MCF 10A (cell line): ENCODE data around the gene HNMT. TPM values are rescaled to one million over a fixed set of nuclear protein-coding genes. Genes with fewer than 3 reads are reported as not detected.

Source experiments
- BruUV-seq: library from RNA; stranded (reverse); fragments of 400-500 nt; replicated peaks from 2 replicates; lab custom pipeline; 2021; lab: Mats Ljungman, UMichigan
- CTCF ChIA-PET: fragments of 300-600 bp; sonication (Branson Sonifier 250); formaldehyde crosslinking; extraction: SDS; loops from one replicate; lab custom pipeline; 2021; ENCODE audit warnings: antibody characterized with exemption, inconsistent platforms; lab: Yijun Ruan, JAX
- POLR2A ChIA-PET: fragments of 300-600, 350-650 bp; sonication (Branson Sonifier 250); formaldehyde crosslinking; extraction: SDS; loops from one replicate; lab custom pipeline; 2020; ENCODE audit warnings: antibody characterized with exemption, inconsistent platforms; lab: Yijun Ruan, JAX
- DNase-seq: peaks from one replicate; pipeline ENCODE4 v3.0.0-alpha.2; 2018; ENCODE audit not compliant: unreplicated experiment
- H3K27ac Mint-ChIP-seq: one replicate; pipeline ENCODE4 v1.8.0; 2022; ENCODE audit warnings: mild to moderate bottlenecking, low read depth, mixed read lengths; ENCODE audit not compliant: unreplicated experiment
- H3K27me3 Mint-ChIP-seq: one replicate; pipeline ENCODE4 v1.8.0; 2022; ENCODE audit warnings: mixed read lengths; ENCODE audit not compliant: insufficient read depth, unreplicated experiment
- H3K36me3 Mint-ChIP-seq: one replicate; pipeline ENCODE4 v1.8.0; 2022; ENCODE audit warnings: mild to moderate bottlenecking, moderate library complexity, mixed read lengths; ENCODE audit not compliant: insufficient read depth, unreplicated experiment
- H3K4me1 Mint-ChIP-seq: one replicate; pipeline ENCODE4 v1.8.0; 2022; ENCODE audit warnings: mixed read lengths; ENCODE audit not compliant: insufficient read depth, unreplicated experiment
- H3K4me3 Mint-ChIP-seq: one replicate; pipeline ENCODE4 v1.8.0; 2022; ENCODE audit warnings: mild to moderate bottlenecking, moderate library complexity, mixed read lengths; ENCODE audit not compliant: unreplicated experiment
- H3K9me3 Mint-ChIP-seq: one replicate; pipeline ENCODE4 v1.8.0; 2022; ENCODE audit warnings: mixed read lengths; ENCODE audit not compliant: unreplicated experiment
- intact Hi-C: fragments of 100-400 bp; cut with micrococcal nuclease; formaldehyde crosslinking; loops from 2 replicates; pipeline ENCODE4 v1.14.1; 2022
- total RNA-seq: library from RNA; stranded (reverse); gene quantifications from 2 replicates; pipeline ENCODE4 v1.2.3, GENCODE V29; 2022
- TF ChIP-seq, protein P1 (sequence below): fragments of 200-600 bp; IDR thresholded peaks from one replicate; pipeline ENCODE4 v1.8.0; 2022; ENCODE audit warnings: antibody characterized with exemption, mild to moderate bottlenecking; ENCODE audit not compliant: unreplicated experiment

Gene HNMT
- total RNA-seq, 1 experiment from 2014 or later: 0.28 TPM

DNA sequence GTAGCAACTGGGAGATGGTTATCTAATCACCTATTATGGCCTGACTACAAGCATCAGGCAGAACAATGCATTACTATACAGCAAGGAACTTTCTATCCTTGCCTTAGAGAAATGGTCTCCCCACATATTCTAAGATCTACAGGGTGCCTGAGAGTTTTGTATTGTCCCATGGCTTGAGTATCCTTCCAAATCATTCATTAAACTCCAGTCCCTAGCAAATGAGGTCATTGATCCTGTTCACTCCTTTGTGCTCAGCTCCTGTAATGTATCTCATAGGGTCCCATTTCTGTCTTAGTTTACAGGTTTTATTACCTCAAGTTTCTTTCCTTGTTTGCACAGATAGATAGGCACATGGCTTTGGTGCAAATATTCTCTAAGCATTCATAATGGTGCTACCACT, 9.0 kb downstream of the HNMT start:
- Mint-ChIP-seq H3K27ac (no peak overlapping the region), H3K9me3 (no peaks in the 10 kb centered on the region), H3K4me1 (peaks cover 16% of the 10 kb centered on the region), H3K27me3 (no peaks in the 10 kb centered on the region), H3K4me3 (no peak overlapping the region), H3K36me3 (no peaks in the 10 kb centered on the region)
- no peak for DNase-seq
- TF ChIP-seq, protein P1, sequence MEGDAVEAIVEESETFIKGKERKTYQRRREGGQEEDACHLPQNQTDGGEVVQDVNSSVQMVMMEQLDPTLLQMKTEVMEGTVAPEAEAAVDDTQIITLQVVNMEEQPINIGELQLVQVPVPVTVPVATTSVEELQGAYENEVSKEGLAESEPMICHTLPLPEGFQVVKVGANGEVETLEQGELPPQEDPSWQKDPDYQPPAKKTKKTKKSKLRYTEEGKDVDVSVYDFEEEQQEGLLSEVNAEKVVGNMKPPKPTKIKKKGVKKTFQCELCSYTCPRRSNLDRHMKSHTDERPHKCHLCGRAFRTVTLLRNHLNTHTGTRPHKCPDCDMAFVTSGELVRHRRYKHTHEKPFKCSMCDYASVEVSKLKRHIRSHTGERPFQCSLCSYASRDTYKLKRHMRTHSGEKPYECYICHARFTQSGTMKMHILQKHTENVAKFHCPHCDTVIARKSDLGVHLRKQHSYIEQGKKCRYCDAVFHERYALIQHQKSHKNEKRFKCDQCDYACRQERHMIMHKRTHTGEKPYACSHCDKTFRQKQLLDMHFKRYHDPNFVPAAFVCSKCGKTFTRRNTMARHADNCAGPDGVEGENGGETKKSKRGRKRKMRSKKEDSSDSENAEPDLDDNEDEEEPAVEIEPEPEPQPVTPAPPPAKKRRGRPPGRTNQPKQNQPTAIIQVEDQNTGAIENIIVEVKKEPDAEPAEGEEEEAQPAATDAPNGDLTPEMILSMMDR: no peak
- CTCF ChIA-PET: interaction anchor here (1.3 kb wide), 1 partner anchor 84 kb away, joined by 3 read pairs; no protein-coding TSS in a partner anchor
- BruUV-seq: no TSS peak
- POLR2A ChIA-PET: no interaction called here
- intact Hi-C loops: no loop called here

DNA sequence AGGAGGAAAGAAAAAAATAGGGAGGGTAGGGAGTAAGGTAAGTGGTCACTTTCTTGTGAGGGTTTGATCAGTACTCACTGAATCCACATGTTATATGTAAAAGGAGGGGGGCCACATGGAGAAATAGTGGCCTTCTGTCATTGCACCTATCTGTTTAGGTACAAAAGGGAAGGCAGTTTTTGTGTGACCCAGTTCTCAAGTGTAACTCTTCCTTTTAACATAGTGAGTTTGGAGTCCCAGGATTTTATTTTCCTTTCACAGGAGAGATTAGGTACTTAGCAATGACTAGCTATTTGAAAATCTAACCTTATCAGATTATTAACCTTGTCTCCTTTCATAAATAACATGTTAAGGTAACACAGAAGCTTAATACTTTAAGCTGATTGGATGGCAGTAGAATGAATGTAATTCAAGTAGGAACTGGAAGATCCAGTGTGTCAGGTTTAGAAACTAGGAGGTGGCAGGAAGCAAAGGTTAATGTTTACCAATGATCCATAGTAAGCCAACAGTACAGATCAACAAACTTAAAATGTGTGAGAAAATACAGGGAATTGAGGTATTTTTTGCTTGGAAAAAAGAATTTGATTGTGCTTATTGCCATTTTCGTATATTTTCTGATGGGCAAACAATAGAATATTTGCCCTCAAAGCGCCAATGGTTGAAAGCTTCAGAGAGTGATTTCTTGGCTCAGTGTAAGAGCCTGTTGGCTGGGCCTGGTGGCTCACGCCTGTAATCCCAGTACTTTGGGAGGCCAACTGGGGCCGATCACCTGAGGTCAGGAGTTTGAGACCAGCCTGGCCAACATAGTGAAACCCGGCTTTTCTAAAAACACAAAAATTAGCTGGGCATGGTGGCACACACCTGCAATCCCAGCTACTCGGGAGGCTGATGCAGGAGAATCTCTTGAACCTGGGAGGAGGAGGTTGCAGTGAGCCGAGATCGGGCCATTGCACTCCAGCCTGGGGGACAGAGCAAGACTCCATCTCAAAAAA, 11.3 kb downstream of the HNMT start:
- intact Hi-C loops: no loop called here
- TF ChIP-seq, protein P1: no peak
- H3K4me3 Mint-ChIP-seq: no peak overlapping the region
- H3K36me3 Mint-ChIP-seq: no peaks in the 10 kb centered on the region
- BruUV-seq: no TSS peak
- ChIA-PET CTCF (interaction anchor here (0.7 kb wide), 1 partner anchor 170 kb away, joined by 3 read pairs; no protein-coding TSS in a partner anchor), POLR2A (no interaction called here)
- DNase-seq: no peak
- no peaks in the 10 kb centered on the region for H3K4me1 Mint-ChIP-seq
- no peaks in the 10 kb centered on the region for H3K9me3 Mint-ChIP-seq
- no peak overlapping the region for H3K27ac Mint-ChIP-seq
- no peaks in the 10 kb centered on the region for H3K27me3 Mint-ChIP-seq

DNA sequence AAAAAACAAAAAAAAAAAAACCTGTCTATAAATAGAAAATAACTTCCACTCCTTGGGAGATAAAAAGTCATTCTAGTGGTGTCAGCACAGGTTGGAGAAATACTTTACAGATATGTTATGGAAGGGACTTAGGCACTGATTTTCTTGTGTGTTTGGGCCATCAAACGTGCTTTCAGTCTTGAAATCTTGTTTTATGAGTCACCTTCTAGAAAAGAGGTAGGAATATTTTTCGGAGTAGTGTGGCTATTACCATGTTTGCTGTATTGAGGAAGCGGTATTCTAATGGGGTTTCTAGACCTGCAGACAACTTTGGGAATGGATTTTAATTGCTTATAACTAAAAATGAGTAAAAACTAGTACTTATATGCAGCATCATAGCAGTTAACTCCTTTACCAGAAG, 12.0 kb downstream of the HNMT start:
- TF ChIP-seq, protein P1: no peak
- ChIA-PET POLR2A (no interaction called here), CTCF (interaction anchor here (0.6 kb wide), 1 partner anchor 639 kb away, joined by 3 read pairs; no protein-coding TSS in a partner anchor)
- BruUV-seq: no TSS peak
- intact Hi-C loops: no loop called here
- DNase-seq: no peak
- Mint-ChIP-seq H3K27me3 (no peaks in the 10 kb centered on the region), H3K9me3 (no peaks in the 10 kb centered on the region), H3K36me3 (no peaks in the 10 kb centered on the region), H3K4me1 (no peaks in the 10 kb centered on the region), H3K4me3 (no peak overlapping the region), H3K27ac (no peak overlapping the region)

DNA sequence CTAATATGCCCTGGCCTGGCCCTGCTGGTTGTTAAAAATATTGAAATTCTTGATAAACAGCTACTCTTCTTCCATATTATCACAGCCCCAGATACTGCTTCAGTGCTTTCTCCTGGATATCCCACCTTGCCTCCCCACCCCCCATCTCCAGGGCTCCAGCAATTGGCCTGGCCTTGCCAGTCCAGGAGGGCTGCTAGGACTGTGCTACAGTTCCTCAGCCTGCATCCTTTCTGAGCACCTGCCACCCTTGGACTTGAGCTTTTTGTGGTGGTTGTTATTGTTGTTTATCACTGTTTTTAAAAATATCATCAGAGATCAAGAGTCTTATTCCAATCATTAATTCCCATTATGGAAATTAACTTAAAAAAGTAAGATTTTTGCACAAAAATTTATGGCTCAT, 13.5 kb downstream of the HNMT start:
- no TSS peak for BruUV-seq
- H3K27ac Mint-ChIP-seq: no peak overlapping the region
- H3K36me3 Mint-ChIP-seq: no peaks in the 10 kb centered on the region
- no peaks in the 10 kb centered on the region for H3K4me1 Mint-ChIP-seq
- no peak overlapping the region for H3K4me3 Mint-ChIP-seq
- ChIA-PET CTCF (no interaction called here), POLR2A (no interaction called here)
- TF ChIP-seq, protein P1: no peak
- no peak for DNase-seq
- intact Hi-C loops: no loop called here
- no peaks in the 10 kb centered on the region for H3K27me3 Mint-ChIP-seq
- H3K9me3 Mint-ChIP-seq: no peaks in the 10 kb centered on the region
